ENCODE measurements around the gene ANKAR.
"Not testable (repeated sequence)": the region's sequence is repeated elsewhere in the genome, so short reads cannot be mapped to it uniquely, and the experiment has no call there.

Gene ANKAR

DNA sequence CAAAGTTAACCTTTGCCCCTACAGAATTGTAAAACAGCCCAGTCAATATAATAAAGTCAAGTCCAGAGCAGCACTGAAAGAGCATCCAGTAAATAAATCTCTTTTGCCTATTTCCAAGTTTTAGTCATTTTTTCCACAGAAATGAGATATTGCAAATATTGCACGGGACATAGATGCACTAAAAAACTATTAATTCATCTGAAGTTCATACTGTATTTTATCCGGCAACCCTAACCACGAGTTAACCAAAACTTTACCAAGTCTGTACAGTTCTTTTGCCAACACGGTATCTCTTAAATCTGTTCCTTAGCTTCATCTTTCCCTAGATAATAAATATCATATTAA is 13.7 kb upstream of the ANKAR start:
- DNase-seq (ENCODE audit: low read depth in 2 of 2) = no peak

DNA sequence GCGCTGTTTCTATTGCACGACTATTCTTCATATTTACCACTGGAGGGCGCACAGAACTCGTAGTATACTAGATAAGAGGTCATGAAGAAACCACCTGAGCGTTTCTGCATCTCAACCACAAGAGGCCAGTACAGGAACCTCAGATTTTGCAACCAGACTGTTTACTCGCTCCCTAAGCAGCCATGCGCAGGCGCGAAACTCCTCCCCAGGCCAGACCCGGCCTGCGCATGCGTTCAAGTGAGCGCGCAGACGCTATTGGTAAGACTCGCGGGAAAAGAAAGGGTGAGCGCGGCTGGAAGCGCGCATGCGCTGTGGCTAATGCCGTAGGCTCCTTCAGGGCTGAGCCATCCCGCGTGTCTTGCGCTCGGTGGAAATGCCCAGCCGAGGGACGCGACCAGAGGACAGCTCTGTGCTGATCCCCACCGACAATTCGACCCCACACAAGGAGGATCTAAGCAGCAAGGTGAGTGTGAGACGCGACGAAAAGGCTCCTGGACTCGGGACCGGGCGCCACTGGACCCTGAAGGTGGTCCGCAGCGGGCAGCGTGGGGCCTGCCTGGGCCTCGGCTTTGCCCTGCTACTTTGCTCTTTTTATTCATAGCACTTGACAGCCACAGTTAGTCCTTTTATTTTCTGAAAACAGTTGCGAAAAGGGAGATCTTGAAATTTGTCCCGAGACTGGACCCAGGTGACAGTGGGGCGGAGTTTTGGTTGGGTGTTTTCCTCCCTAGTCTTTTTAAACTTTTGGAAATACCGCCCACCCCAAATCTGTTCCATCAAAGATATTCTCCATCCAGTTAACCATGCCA is 13.1 kb upstream of the ANKAR start, which contains the start of gene ASNSD1:
Gene ASNSD1, plus strand, starts transcription at position 312 of the 809 bp plus-strand sequence. CDS start 4,674 bp downstream, outside the sequence.
- peak; percentile 98 to 99 for DNase-seq (ENCODE audit: low read depth in 2 of 2)

DNA sequence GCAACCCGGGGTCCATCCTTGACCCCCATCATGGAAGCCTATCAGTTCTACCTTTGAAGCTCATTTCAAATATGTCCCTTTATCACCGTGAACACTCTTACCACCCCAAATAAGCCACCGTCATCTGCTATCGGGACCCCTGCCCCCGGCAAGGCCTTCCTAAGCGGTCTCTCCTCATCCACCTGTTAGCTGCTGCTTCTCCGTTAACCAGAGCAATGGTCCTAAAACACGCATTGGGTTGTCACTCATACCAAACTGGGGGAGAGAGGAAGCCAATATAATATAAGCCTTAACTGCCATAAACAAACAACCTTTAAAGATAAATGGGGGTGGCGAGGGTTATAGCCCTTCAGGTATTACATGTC is 12.5 kb upstream of the ANKAR start:
- DNase-seq (ENCODE audit: low read depth in 2 of 2) = no peak

DNA sequence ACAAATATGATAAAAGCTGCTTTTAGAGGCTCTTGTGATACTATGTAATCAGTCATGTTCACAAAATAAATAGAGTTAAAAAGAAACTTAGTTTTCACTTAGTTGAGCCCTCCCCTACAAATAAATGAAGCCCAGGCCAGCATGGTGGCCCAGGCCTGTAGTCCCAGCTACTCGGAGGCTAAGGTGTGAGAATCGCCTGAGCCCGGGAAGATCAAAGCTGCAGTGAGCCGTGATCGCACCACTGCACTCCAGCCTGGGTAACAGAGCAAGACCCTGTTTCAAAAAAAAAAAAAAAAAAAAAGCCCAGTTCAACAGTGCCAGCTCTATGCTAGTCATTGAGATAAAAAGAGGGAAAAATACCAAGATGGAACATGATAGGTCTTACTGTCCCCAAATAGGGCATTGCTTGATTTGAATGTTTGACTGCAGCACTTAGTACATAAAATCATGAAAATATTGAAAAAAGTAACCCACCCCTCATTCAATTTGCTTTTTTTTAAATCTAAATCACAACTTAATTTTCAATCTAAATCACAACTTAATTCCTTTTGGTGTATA is 11.7 kb upstream of the ANKAR start:
- DNase-seq (ENCODE audit: low read depth in 2 of 2) = no peak

GRCh38 chr2:189663319-189663718 is 11.2 kb upstream of the ANKAR start:
- DNase-seq (ENCODE audit: low read depth in 2 of 2) = not testable (repeated sequence)

DNA sequence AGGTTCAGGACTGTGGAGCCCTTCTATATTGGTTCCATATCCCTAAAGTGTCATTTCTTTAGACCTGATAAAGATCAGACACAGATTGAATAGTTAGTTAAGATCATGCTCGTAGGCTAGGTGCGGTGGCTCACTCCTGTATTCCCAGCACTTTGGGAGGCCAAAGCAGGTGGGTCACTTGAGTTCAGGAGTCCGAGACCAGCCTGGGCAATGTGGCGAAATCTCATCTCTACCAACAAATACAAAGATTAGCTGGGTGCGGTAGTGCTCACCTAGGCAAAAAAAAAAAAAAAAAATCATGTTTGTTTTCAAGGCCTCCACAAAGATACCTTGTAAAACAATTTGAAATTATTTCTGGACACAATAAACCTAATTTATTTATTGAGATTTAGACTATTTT is 4.6 kb upstream of the ANKAR start:
- DNase-seq (ENCODE audit: low read depth in 2 of 2) = no peak

- no peak for DNase-seq (ENCODE audit: low read depth in 2 of 2)
These were observed 653 bp upstream of the ANKAR start for GRCh38 chr2:189673661-189674373.

DNA sequence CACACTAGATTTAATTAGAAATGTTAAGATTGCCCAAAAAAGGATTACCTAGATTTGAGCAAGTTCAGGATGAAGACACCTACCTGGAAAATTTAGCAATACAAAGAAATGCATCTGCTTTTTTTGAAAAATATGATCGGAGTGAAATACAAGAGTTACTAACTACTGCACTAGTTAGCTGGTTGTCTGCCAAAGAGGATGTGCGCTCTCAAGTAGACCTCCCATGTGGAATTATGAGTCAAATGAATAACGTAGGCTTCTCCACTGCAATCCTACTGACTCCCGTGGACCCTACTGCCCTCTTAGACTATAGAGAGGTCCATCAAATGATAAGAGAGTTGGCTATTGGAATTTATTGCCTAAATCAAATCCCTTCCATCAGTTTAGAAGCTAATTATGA is 2.0 kb downstream of the ANKAR start:
- no peak for DNase-seq (ENCODE audit: low read depth in 2 of 2)

DNA sequence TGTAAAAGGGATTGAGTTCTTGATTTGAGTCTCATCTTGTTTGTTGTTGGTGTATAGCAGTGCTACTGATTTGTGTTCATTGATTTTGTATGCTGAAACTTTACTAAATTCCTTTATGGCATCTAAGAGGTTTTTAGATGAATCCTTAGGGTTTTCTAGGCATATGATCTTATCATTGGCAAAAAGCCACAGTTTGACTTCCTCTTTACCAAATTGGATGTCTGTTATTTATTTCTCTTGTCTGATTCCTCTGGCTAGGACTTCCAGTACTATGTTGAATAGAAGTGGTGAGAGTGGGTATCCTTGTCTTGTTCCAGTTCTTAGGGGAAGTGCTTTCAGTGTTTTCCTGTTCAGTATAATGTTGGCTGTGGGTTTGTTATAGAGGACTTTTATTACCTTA is 4.8 kb downstream of the ANKAR start:
- DNase-seq (ENCODE audit: low read depth in 2 of 2) = no peak

- no peak for DNase-seq (ENCODE audit: low read depth in 2 of 2)
These were observed 6.7 kb downstream of the ANKAR start for GRCh38 chr2:189681203-189681602.

- DNase-seq (ENCODE audit: low read depth in 2 of 2) = no peak
These were observed 7.4 kb downstream of the ANKAR start for GRCh38 chr2:189681903-189682302.

- DNase-seq (ENCODE audit: low read depth in 2 of 2) = no peak
These were observed 8.9 kb downstream of the ANKAR start for GRCh38 chr2:189683348-189683747.

GRCh38 chr2:189684811-189685210 is 10.3 kb downstream of the ANKAR start:
- DNase-seq (ENCODE audit: low read depth in 2 of 2) = no peak

GRCh38 chr2:189685540-189686229 is 11.2 kb downstream of the ANKAR start:
- no peak for DNase-seq (ENCODE audit: low read depth in 2 of 2)

- not testable (repeated sequence) for DNase-seq (ENCODE audit: low read depth in 2 of 2)
These were observed 13.3 kb downstream of the ANKAR start for GRCh38 chr2:189687796-189688195.

DNA sequence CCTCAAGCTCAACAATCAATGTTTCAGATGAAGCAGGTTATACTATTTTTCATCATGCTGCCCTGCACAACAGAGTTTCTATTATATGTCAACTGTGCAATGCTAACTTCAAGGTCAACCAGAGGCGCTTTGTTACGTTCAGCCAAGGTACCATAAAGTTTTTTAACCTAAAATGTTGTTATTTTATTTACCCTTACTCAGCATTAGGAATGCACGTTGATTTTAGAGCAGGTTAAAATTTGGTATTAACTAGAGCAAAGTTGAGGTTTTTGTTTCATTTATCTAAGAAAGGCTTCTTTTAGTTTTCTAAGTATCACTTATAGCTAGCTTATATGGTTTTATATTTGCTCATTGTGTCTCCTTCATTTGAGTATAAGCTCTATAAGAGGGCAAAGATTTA is 21.8 kb downstream of the ANKAR start:
- no peak for DNase-seq (ENCODE audit: low read depth in 2 of 2)

DNA sequence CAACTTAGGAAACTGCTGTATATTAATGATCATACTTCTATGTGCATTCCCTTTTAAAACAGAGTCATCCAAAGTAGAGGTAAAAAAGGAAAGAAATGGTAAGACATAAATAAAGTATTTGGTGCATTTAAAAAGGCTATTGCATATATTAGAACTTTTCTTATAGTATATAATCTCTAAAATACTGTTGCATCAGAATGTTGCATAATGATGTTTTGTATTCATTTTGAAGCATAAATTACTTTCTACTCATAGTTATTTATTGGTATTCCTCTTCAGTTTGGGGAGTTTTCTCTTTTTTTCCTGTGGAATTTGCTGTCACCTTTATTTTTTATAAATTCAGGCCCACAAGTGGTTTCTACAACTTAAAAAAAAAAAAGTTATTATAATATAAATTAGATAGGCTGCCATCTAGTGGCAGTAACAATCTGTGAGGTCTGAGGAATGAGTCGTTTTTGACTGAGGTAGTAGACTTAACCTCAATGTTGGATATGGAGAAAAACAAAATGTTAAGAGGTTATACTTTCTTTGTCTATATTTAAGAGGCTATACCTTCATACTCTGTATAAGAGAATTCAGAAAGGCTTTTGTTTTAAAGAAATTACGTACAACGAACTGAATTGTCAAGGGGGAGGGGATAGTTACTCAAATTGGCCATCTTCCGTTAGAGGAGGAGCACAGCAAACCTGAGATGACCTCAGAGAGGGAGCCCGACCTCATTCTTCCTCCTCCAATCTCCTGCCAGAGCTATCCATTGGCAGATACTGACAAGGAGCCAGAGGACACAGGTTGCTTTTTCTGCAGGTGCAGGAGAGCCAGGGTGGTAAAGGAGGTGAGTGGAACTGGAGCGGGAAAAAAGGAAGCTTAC is 23.8 kb downstream of the ANKAR start:
- DNase-seq (ENCODE audit: low read depth in 2 of 2) = peak in 1 of 2 donors; percentile 25

DNA sequence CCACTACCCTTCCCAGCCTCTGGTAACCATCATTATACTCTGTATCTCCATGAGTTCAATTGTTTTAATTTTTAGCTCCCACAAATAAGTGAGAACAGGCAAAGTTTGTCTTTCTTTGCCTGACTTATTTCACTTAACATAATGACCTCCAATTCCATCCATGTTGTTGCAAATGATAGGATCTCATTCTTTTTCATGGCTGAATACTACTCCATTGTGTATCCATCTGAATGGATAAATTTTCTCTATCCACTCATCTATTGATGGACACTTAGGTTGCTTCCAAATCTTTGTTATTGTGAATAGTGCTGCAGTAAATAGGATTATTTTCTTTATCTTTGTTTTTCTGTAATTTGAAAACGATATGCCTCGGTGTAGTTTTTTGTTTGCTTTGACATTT is 26.2 kb downstream of the ANKAR start:
- DNase-seq (ENCODE audit: low read depth in 2 of 2) = no peak

DNA sequence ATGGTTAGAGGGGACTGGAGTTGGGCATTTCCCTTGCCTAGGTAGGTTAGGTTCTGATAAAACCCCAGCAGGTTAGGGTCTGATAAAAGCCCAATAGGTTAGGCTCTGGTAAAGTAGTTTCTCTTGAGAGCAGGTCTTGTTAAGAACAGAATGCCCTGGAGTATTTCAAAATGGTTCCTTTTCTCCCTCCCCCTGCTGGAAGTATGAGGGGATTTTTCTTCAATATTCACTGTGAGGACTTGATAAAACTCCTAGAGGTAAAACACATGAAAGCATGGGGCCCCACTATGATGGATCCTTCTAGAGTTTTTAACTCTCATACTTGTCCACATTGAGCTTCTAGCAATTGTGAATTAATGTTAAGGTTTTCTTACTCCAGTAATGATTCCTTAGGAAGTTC is 27.6 kb downstream of the ANKAR start:
- no peak for DNase-seq (ENCODE audit: low read depth in 2 of 2)

GRCh38 chr2:189709501-189710221 is 35.2 kb downstream of the ANKAR start:
- no peak for DNase-seq (ENCODE audit: low read depth in 2 of 2)

- DNase-seq (ENCODE audit: low read depth in 2 of 2) = not testable (repeated sequence)
These were observed 43.1 kb downstream of the ANKAR start for GRCh38 chr2:189717593-189717992.

Data from stimulated activated CD4-positive, alpha-beta T cell treated with anti-CD3 and anti-CD28 coated beads, Interleukin-1b, Interleukin-23, amount 100 ng/mL, for 4 hours (primary cell).